MCF 10A (cell line): ENCODE data around the gene RESF1. TPM values are rescaled to one million over a fixed set of nuclear protein-coding genes. Genes with fewer than 3 reads are reported as not detected.

Experiments
- Bru-seq: library from RNA; stranded (reverse); fragments of 400-500 nt; gene quantifications from one replicate; lab custom pipeline; 2021; lab: Mats Ljungman, UMichigan
- BruChase-seq, 2 experiments: library from RNA; stranded (reverse); fragments of 400-500 nt; gene quantifications; one replicate each; lab custom pipeline; 2021; lab: Mats Ljungman, UMichigan
- BruUV-seq: library from RNA; stranded (reverse); fragments of 400-500 nt; replicated peaks from 2 replicates; lab custom pipeline; 2021; lab: Mats Ljungman, UMichigan
- CTCF ChIA-PET: fragments of 300-600 bp; sonication (Branson Sonifier 250); formaldehyde crosslinking; extraction: SDS; loops from one replicate; lab custom pipeline; 2021; ENCODE audit warnings: antibody characterized with exemption, inconsistent platforms; lab: Yijun Ruan, JAX
- POLR2A ChIA-PET: fragments of 300-600, 350-650 bp; sonication (Branson Sonifier 250); formaldehyde crosslinking; extraction: SDS; loops from one replicate; lab custom pipeline; 2020; ENCODE audit warnings: antibody characterized with exemption, inconsistent platforms; lab: Yijun Ruan, JAX
- DNase-seq: peaks from one replicate; pipeline ENCODE4 v3.0.0-alpha.2; 2018; ENCODE audit not compliant: unreplicated experiment
- H3K27ac Mint-ChIP-seq: one replicate; pipeline ENCODE4 v1.8.0; 2022; ENCODE audit warnings: mild to moderate bottlenecking, low read depth, mixed read lengths; ENCODE audit not compliant: unreplicated experiment
- H3K27me3 Mint-ChIP-seq: one replicate; pipeline ENCODE4 v1.8.0; 2022; ENCODE audit warnings: mixed read lengths; ENCODE audit not compliant: insufficient read depth, unreplicated experiment
- H3K36me3 Mint-ChIP-seq: one replicate; pipeline ENCODE4 v1.8.0; 2022; ENCODE audit warnings: mild to moderate bottlenecking, moderate library complexity, mixed read lengths; ENCODE audit not compliant: insufficient read depth, unreplicated experiment
- H3K4me1 Mint-ChIP-seq: one replicate; pipeline ENCODE4 v1.8.0; 2022; ENCODE audit warnings: mixed read lengths; ENCODE audit not compliant: insufficient read depth, unreplicated experiment
- H3K4me3 Mint-ChIP-seq: one replicate; pipeline ENCODE4 v1.8.0; 2022; ENCODE audit warnings: mild to moderate bottlenecking, moderate library complexity, mixed read lengths; ENCODE audit not compliant: unreplicated experiment
- H3K9me3 Mint-ChIP-seq: one replicate; pipeline ENCODE4 v1.8.0; 2022; ENCODE audit warnings: mixed read lengths; ENCODE audit not compliant: unreplicated experiment
- CTCF ChIP-seq: fragments of 200-600 bp; IDR thresholded peaks from one replicate; pipeline ENCODE4 v1.8.0; 2022; ENCODE audit warnings: antibody characterized with exemption, mild to moderate bottlenecking; ENCODE audit not compliant: unreplicated experiment
- intact Hi-C: fragments of 100-400 bp; cut with micrococcal nuclease; formaldehyde crosslinking; loops from 2 replicates; pipeline ENCODE4 v1.14.1; 2022
- long read RNA-seq: library from polyadenylated mRNA; stranded (forward); transcript quantifications from one replicate; pipeline ENCODE4 v2.0.0, GENCODE V29; 2022
- total RNA-seq: library from RNA; stranded (reverse); gene quantifications from 2 replicates; pipeline ENCODE4 v1.2.3, GENCODE V29; 2022

Gene RESF1
- total RNA-seq (14.7 and 18.7 TPM in 2 replicates), Bru-seq, nascent RNA (percentile 82 among the genes with signal in this experiment), BruChase-seq, experiment 1, labeled RNA remaining after a 6-hour chase (percentile 69 among the genes with signal in this experiment), BruChase-seq, experiment 2, labeled RNA remaining after a 2-hour chase (percentile 90 among the genes with signal in this experiment)
- long read RNA-seq, full-length matches to known transcripts, result 4 of 8 reads
- long read RNA-seq, partial matches to known transcripts, result 4 of 8 reads
- long read RNA-seq, other reads (novel, unspliced or antisense), result 0 of 8 reads

GRCh38 chr12:31959161-31959700 lies at the start of gene RESF1:
Gene RESF1 (plus strand): TSS chr12:31959415. CDS start chr12:31980956, 21,541 bp downstream.
- BruUV-seq, result no TSS peak
- peak within 1 kb of the TSS; percentile 84 for H3K4me3 Mint-ChIP-seq
- no peaks in the 10 kb centered on the region for H3K27me3 Mint-ChIP-seq
- peaks cover 17% of the 10 kb centered on the region for H3K4me1 Mint-ChIP-seq
- peak; percentile 85 for DNase-seq
- ChIA-PET POLR2A (interaction anchor here (0.7 to 2.9 kb wide), 27 partner anchors 8 to 349 kb away, joined by 3 to 24 read pairs (median 4); partner anchors contain the start of genes AMN1, BICD1 and ETFBKMT), CTCF (interaction anchor here (0.6 to 1.5 kb wide), 6 partner anchors 26 to 713 kb away, joined by 3 to 9 read pairs (median 4); no protein-coding TSS in a partner anchor)
- TF ChIP-seq CTCF, result no peak
- H3K27ac Mint-ChIP-seq, result peak within 1 kb of the TSS; percentile 16
- H3K36me3 Mint-ChIP-seq, result peaks cover 19% of the 10 kb centered on the region
- intact Hi-C loops, result loop anchor here (1.0 to 2.0 kb wide), 3 partner anchors 92 to 276 kb away; no protein-coding TSS in a partner anchor
- H3K9me3 Mint-ChIP-seq, result no peaks in the 10 kb centered on the region

GRCh38 chr12:31914927-31915326 lies 44.3 kb upstream of the RESF1 start:
- no TSS peak for BruUV-seq
- H3K27me3 Mint-ChIP-seq, result no peaks in the 10 kb centered on the region
- H3K27ac Mint-ChIP-seq, result no peak overlapping the region

GRCh38 chr12:31915446-31915845 lies 43.8 kb upstream of the RESF1 start:
- intact Hi-C loops, result no loop called here
- BruUV-seq, result no TSS peak
- ChIA-PET POLR2A (no interaction called here), CTCF (interaction anchor here (0.5 to 0.6 kb wide), 2 partner anchors 171 to 700 kb away, joined by 3 read pairs; no protein-coding TSS in a partner anchor)
- DNase-seq, result no peak
- Mint-ChIP-seq H3K4me1 (no peaks in the 10 kb centered on the region), H3K4me3 (no peak overlapping the region), H3K27ac (no peak overlapping the region), H3K36me3 (no peaks in the 10 kb centered on the region), H3K9me3 (no peaks in the 10 kb centered on the region), H3K27me3 (no peaks in the 10 kb centered on the region)
- TF ChIP-seq CTCF, result no peak

More at GRCh38 chr12:31914927-31915326, 44.3 kb upstream of the RESF1 start:
- no peaks in the 10 kb centered on the region for H3K9me3 Mint-ChIP-seq
- no peaks in the 10 kb centered on the region for H3K36me3 Mint-ChIP-seq
- POLR2A ChIA-PET, result no interaction called here
- no peak for TF ChIP-seq CTCF
- no peaks in the 10 kb centered on the region for H3K4me1 Mint-ChIP-seq
- no peak overlapping the region for H3K4me3 Mint-ChIP-seq
- no peak for DNase-seq
- CTCF ChIA-PET, result interaction anchor here (0.5 to 0.6 kb wide), 2 partner anchors 170 to 699 kb away, joined by 3 read pairs; no protein-coding TSS in a partner anchor
- intact Hi-C loops, result no loop called here
